ENCODE data around the gene TMEM200A. TPM values are rescaled to one million over a fixed set of nuclear protein-coding genes. Genes with fewer than 3 reads are reported as not detected.

The TMEM200A gene
- total RNA-seq, 1 experiment from 2014 or later, result 2.0 TPM

GRCh38 chr6:130420911-130421310, 55.1 kb downstream of the TMEM200A start:
- Histone ChIP-seq H3K4me3 (ENCODE audit: low read depth, low read length, poor library complexity, severe bottlenecking) (no peak overlapping the region), H3K27ac (ENCODE audit: low read depth, low read length, poor library complexity, severe bottlenecking) (no peak overlapping the region), H3K4me1 (ENCODE audit: insufficient read depth, low read length, poor library complexity, severe bottlenecking) (peaks cover under 1% of the 10 kb centered on the region), H3K27me3 (replicated peaks; ENCODE audit: insufficient read depth, low read depth, low read length, poor library complexity) (no peaks in the 10 kb centered on the region), H3K9me3 (ENCODE audit: low read depth, low read length, poor library complexity, severe bottlenecking) (no peaks in the 10 kb centered on the region), H3K36me3 (ENCODE audit: insufficient read depth, low read length, poor library complexity, severe bottlenecking) (no peaks in the 10 kb centered on the region)
- intact Hi-C loops (cut with micrococcal nuclease; ENCODE audit: unreplicated experiment), result no loop called here
- CTCF ChIA-PET, result no interaction called here
- DNase-seq (ENCODE audit: low spot score), result no peak
- no peak for TF ChIP-seq CTCF (conservative IDR thresholded peaks at IDR 0.05; ENCODE audit: low read depth, low read length)
- TF ChIP-seq EZH2 (IDR thresholded peaks at IDR 0.05; ENCODE audit: borderline replicate concordance, low read depth, low read length, poor library complexity, severe bottlenecking), result no peak
- no TSS peak for BruUV-seq (replicated peaks)
- POLR2A ChIA-PET (ENCODE audit: low non-redundant PET), result no interaction called here

GRCh38 chr6:130421585-130421984, 55.8 kb downstream of the TMEM200A start:
- BruUV-seq (replicated peaks), result no TSS peak
- ChIA-PET POLR2A (ENCODE audit: low non-redundant PET) (interaction anchor here (0.6 kb wide), 1 partner anchor 416 kb away, joined by 3 read pairs; no protein-coding TSS in a partner anchor), CTCF (no interaction called here)
- Histone ChIP-seq H3K27ac (ENCODE audit: low read depth, low read length, poor library complexity, severe bottlenecking) (no peak overlapping the region), H3K9me3 (ENCODE audit: low read depth, low read length, poor library complexity, severe bottlenecking) (no peaks in the 10 kb centered on the region), H3K4me3 (ENCODE audit: low read depth, low read length, poor library complexity, severe bottlenecking) (no peak overlapping the region), H3K36me3 (ENCODE audit: insufficient read depth, low read length, poor library complexity, severe bottlenecking) (no peaks in the 10 kb centered on the region), H3K27me3 (replicated peaks; ENCODE audit: insufficient read depth, low read depth, low read length, poor library complexity) (no peaks in the 10 kb centered on the region), H3K4me1 (ENCODE audit: insufficient read depth, low read length, poor library complexity, severe bottlenecking) (peaks cover 6% of the 10 kb centered on the region)
- intact Hi-C loops (cut with micrococcal nuclease; ENCODE audit: unreplicated experiment), result no loop called here
- DNase-seq (ENCODE audit: low spot score), result no peak
- TF ChIP-seq CTCF (conservative IDR thresholded peaks at IDR 0.05; ENCODE audit: low read depth, low read length), result no peak
- TF ChIP-seq EZH2 (IDR thresholded peaks at IDR 0.05; ENCODE audit: borderline replicate concordance, low read depth, low read length, poor library complexity, severe bottlenecking), result no peak

GRCh38 chr6:130423044-130423443, 57.2 kb downstream of the TMEM200A start:
- intact Hi-C loops (cut with micrococcal nuclease; ENCODE audit: unreplicated experiment), result no loop called here
- no peak for TF ChIP-seq CTCF (conservative IDR thresholded peaks at IDR 0.05; ENCODE audit: low read depth, low read length)
- TF ChIP-seq EZH2 (IDR thresholded peaks at IDR 0.05; ENCODE audit: borderline replicate concordance, low read depth, low read length, poor library complexity, severe bottlenecking), result no peak
- CTCF ChIA-PET, result no interaction called here

More at GRCh38 chr6:130423044-130423443, 57.2 kb downstream of the TMEM200A start:
- POLR2A ChIA-PET (ENCODE audit: low non-redundant PET), result interaction anchor here (0.6 kb wide), 1 partner anchor 1795 kb away, joined by 16 read pairs; no protein-coding TSS in a partner anchor
- BruUV-seq (replicated peaks), result no TSS peak
- DNase-seq (ENCODE audit: low spot score), result no peak
- Histone ChIP-seq H3K27me3 (replicated peaks; ENCODE audit: insufficient read depth, low read depth, low read length, poor library complexity) (no peaks in the 10 kb centered on the region), H3K9me3 (ENCODE audit: low read depth, low read length, poor library complexity, severe bottlenecking) (no peaks in the 10 kb centered on the region), H3K4me3 (ENCODE audit: low read depth, low read length, poor library complexity, severe bottlenecking) (no peak overlapping the region), H3K36me3 (ENCODE audit: insufficient read depth, low read length, poor library complexity, severe bottlenecking) (no peaks in the 10 kb centered on the region), H3K4me1 (ENCODE audit: insufficient read depth, low read length, poor library complexity, severe bottlenecking) (peaks cover 6% of the 10 kb centered on the region), H3K27ac (ENCODE audit: low read depth, low read length, poor library complexity, severe bottlenecking) (no peak overlapping the region)
